IgD-negative memory B cell (primary cell): ENCODE data around the gene OR4X1. TPM values are rescaled to one million over a fixed set of nuclear protein-coding genes. Genes with fewer than 3 reads are reported as not detected.
"Not testable (repeated sequence)": the region's sequence is repeated elsewhere in the genome, so short reads cannot be mapped to it uniquely, and the experiment has no call there.

Experiments
- H3K27ac Mint-ChIP-seq, 3 donors: one replicate each; pipeline ENCODE4 v1.8.0; 2020 to 2022; ENCODE audit warnings: mild to moderate bottlenecking in 3 of 3, mixed read lengths in 3 of 3, moderate library complexity in 1 of 3
- H3K27me3 Mint-ChIP-seq: one replicate; pipeline ENCODE4 v1.8.0; 2021; ENCODE audit warnings: mixed read lengths
- H3K36me3 Mint-ChIP-seq: one replicate; pipeline ENCODE4 v1.8.0; 2020; ENCODE audit warnings: mild to moderate bottlenecking, mixed read lengths
- H3K4me1 Mint-ChIP-seq, 3 donors: one replicate each; pipeline ENCODE4 v1.8.0; 2020 to 2022; ENCODE audit warnings: mixed read lengths in 3 of 3, mild to moderate bottlenecking in 1 of 3
- H3K4me3 Mint-ChIP-seq, 4 donors: one replicate each; pipeline ENCODE4 v1.8.0; 2020 to 2022; ENCODE audit warnings: mild to moderate bottlenecking in 4 of 4, mixed read lengths in 4 of 4, moderate library complexity in 3 of 4
- H3K9me3 Mint-ChIP-seq, 3 donors: one replicate each; pipeline ENCODE4 v1.8.0; 2020 to 2021; ENCODE audit warnings: mixed read lengths in 3 of 3, mild to moderate bottlenecking in 1 of 3
- polyA plus RNA-seq: library from polyadenylated mRNA; unstranded; fragments of 300-500 nt; fragmentation: Illumina TruSeq; gene quantifications from one replicate; pipeline ENCODE4 v1.2.3, GENCODE V29; 2021

OR4X1 gene, protein sequence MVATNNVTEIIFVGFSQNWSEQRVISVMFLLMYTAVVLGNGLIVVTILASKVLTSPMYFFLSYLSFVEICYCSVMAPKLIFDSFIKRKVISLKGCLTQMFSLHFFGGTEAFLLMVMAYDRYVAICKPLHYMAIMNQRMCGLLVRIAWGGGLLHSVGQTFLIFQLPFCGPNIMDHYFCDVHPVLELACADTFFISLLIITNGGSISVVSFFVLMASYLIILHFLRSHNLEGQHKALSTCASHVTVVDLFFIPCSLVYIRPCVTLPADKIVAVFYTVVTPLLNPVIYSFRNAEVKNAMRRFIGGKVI
- not detected for polyA plus RNA-seq

- Mint-ChIP-seq H3K27me3 (no peaks in the 10 kb centered on the region), H3K4me1 (no peaks in the 10 kb centered on the region), H3K4me3 (no peak within 1 kb of the TSS), H3K36me3 (no peaks in the 10 kb centered on the region), H3K9me3 (peaks cover 0 to 1% (median 0%) of the 10 kb centered on the region in 3 donors), H3K27ac (no peak within 1 kb of the TSS)
Observed at GRCh38 chr11:48263423-48263911, at the start of gene OR4X1. Gene OR4X1, plus strand, starts transcription at chr11:48263861. Its CDS starts 0 bp downstream, at chr11:48263861.

DNA sequence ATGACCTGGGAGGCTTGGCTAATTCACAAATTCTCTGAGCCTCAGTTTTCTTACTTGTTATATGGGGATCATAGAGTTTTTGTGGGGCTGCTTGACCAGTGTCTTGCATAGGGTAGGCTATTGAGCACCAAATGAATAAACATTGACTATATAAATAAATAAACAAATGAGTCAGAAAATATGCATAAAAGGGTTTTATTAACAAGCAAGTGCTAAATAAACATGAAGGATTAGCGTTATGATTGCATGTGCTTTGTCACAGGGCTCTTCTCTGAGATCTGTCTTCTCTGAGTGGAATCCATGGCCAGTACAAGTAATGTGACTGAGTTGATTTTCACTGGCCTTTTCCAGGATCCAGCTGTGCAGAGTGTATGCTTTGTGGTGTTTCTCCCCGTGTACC lies 47.2 kb upstream of the OR4X1 start, which contains the start of gene OR4B1:
Gene OR4B1, plus strand, starts transcription at position 301 of the 400 bp plus-strand sequence. Its CDS starts 0 bp downstream, at position 301.
- H3K27ac Mint-ChIP-seq = no peak within 1 kb of the TSS
- no peaks in the 10 kb centered on the region for H3K4me1 Mint-ChIP-seq
- H3K36me3 Mint-ChIP-seq = peaks cover 2% of the 10 kb centered on the region
- no peaks in the 10 kb centered on the region for H3K9me3 Mint-ChIP-seq
- no peak within 1 kb of the TSS for H3K4me3 Mint-ChIP-seq
- H3K27me3 Mint-ChIP-seq = no peaks in the 10 kb centered on the region

- no peaks in the 10 kb centered on the region for H3K4me1 Mint-ChIP-seq
- H3K27me3 Mint-ChIP-seq = peaks cover 3% of the 10 kb centered on the region
- no peaks in the 10 kb centered on the region for H3K36me3 Mint-ChIP-seq
- no peak overlapping the region for H3K4me3 Mint-ChIP-seq
- peaks cover 2 to 20% (median 6%) of the 10 kb centered on the region in 3 donors for H3K9me3 Mint-ChIP-seq
- H3K27ac Mint-ChIP-seq = no peak overlapping the region
Observed at GRCh38 chr11:48228761-48229160, 34.9 kb upstream of the OR4X1 start.

GRCh38 chr11:48230057-48230456 lies 33.6 kb upstream of the OR4X1 start:
- H3K27ac Mint-ChIP-seq, H3K4me1 Mint-ChIP-seq, H3K4me3 Mint-ChIP-seq, H3K36me3 Mint-ChIP-seq, H3K27me3 Mint-ChIP-seq: not testable (repeated sequence)
- peaks cover 2 to 22% (median 7%) of the 10 kb centered on the region in 3 donors for H3K9me3 Mint-ChIP-seq

- Mint-ChIP-seq H3K27ac (no peak overlapping the region), H3K27me3 (peaks cover 13% of the 10 kb centered on the region)
Observed at GRCh38 chr11:48237727-48238126, 25.9 kb upstream of the OR4X1 start.

DNA sequence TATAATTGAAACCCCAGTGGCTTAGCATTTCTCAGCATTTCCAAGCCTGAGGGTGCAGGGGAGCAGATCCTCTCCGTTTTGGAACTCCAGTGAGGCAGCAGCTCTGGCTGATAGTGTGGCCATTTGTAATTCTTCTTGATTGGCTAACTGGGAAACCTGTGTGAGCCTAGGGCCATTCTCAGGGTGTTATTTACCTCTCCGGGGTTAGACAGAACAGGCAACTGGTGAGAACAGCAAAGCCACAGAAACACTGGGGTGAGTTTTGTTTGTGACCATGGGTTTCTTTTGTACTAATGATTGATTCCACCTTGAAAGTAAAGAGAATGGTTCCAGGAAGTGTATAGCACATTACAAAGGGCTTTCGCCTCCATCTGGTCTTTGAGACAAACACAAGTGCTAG lies 21.2 kb upstream of the OR4X1 start:
- H3K36me3 Mint-ChIP-seq = no peaks in the 10 kb centered on the region
- peaks cover 0 to 5% (median 5%) of the 10 kb centered on the region in 3 donors for H3K9me3 Mint-ChIP-seq
- no peak overlapping the region for H3K4me3 Mint-ChIP-seq
- peaks cover 2% of the 10 kb centered on the region for H3K27me3 Mint-ChIP-seq
- no peaks in the 10 kb centered on the region for H3K4me1 Mint-ChIP-seq
- H3K27ac Mint-ChIP-seq = no peak overlapping the region

More at GRCh38 chr11:48237727-48238126, 25.9 kb upstream of the OR4X1 start:
- no peaks in the 10 kb centered on the region for H3K36me3 Mint-ChIP-seq
- H3K9me3 Mint-ChIP-seq = peaks cover 4 to 10% (median 10%) of the 10 kb centered on the region in 3 donors
- no peak overlapping the region for H3K4me3 Mint-ChIP-seq
- H3K4me1 Mint-ChIP-seq = no peaks in the 10 kb centered on the region

DNA sequence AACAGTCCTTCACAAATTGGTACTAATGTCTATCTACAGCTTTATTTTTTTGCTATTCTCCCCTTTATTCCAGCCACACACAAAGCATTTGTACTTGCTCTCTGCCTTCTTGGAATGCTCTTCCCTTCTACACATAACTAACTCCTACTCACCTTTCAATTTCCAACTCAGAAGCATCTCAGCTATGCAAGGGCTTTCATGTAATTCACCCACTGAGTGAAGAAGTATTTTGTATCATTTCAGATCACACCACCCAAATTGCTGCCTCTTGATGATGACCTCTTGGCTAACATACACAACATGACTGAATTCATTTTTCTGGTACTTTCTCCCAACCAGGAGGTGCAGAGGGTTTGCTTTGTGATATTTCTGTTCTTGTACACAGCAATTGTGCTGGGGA lies 18.9 kb upstream of the OR4X1 start, which contains the start of gene OR4X2:
Gene OR4X2, plus strand, starts transcription at position 301 of the 400 bp plus-strand sequence. Its CDS starts 0 bp downstream, at position 301.
- Mint-ChIP-seq H3K9me3 (peaks cover 0 to 11% (median 5%) of the 10 kb centered on the region in 3 donors), H3K36me3 (no peaks in the 10 kb centered on the region), H3K4me1 (no peaks in the 10 kb centered on the region), H3K4me3 (no peak within 1 kb of the TSS), H3K27me3 (peaks cover 2% of the 10 kb centered on the region), H3K27ac (no peak within 1 kb of the TSS)

DNA sequence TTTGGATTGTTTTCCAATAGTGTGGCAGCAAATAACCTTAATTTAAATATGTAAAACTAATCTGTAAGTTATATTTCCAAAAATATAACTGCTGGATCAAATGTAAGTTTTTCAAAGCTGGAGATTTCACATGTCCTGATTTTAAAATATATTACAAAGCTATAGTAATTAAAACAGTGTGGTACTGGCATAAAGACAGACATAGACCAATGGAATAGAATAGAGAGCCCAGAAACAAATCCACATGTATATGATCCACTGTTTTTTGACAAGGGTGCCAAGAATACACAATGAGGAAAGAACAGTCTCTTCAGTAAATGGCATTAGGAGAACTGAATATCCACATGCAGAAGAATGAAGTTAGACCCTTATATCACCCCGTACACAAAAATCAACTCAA lies 14.8 kb upstream of the OR4X1 start:
- H3K27me3 Mint-ChIP-seq = peaks cover 2% of the 10 kb centered on the region
- no peak overlapping the region for H3K27ac Mint-ChIP-seq
- H3K9me3 Mint-ChIP-seq = peaks cover 2 to 15% (median 3%) of the 10 kb centered on the region in 3 donors
- H3K4me3 Mint-ChIP-seq = no peak overlapping the region
- no peaks in the 10 kb centered on the region for H3K36me3 Mint-ChIP-seq
- no peaks in the 10 kb centered on the region for H3K4me1 Mint-ChIP-seq

DNA sequence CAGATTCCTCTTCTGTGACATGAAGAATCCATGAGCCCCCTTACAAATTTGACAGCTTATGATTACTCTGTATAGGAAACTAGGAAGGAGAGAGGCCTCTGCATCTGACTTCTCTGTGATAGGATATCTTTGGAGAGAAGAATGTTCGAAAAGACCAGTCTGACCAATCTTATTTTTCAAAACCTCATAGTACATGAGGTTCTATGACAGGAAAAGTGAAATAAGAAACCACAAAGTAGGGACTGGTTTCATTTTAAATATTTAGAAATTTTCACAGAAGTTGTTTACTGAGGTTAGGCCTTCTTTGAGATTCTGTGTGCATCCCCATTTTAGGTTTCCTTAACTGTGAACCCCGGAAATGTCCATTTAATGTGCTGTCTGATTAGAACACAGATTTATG lies 2.1 kb upstream of the OR4X1 start:
- H3K4me3 Mint-ChIP-seq = no peak overlapping the region
- H3K9me3 Mint-ChIP-seq = peaks cover 0 to 1% (median 1%) of the 10 kb centered on the region in 3 donors
- H3K4me1 Mint-ChIP-seq = no peaks in the 10 kb centered on the region
- H3K27me3 Mint-ChIP-seq = peaks cover 4% of the 10 kb centered on the region
- H3K27ac Mint-ChIP-seq = no peak overlapping the region
- H3K36me3 Mint-ChIP-seq = no peaks in the 10 kb centered on the region

DNA sequence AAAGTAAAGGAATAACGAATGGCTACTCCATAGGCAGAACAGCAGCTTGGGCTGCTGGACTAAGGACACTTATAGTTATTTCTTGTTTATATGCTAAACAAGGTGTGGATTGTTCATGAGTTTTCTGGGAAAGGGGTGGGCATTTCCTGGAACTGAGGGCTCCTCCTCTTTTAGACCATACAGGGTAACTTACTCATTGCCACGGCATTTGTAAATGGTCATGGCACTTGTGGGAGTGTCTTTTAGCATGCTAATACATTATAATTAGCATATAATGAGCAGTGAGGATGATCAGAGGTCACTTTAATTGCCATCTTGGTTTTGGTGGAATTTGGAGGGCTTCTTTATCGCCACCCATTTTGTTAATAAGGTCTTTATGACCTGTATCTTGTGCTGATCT lies 7.0 kb downstream of the OR4X1 start:
- Mint-ChIP-seq H3K36me3 (no peaks in the 10 kb centered on the region), H3K4me3 (no peak overlapping the region), H3K27me3 (no peaks in the 10 kb centered on the region), H3K9me3 (peaks cover 0 to 2% (median 0%) of the 10 kb centered on the region in 3 donors), H3K4me1 (no peaks in the 10 kb centered on the region), H3K27ac (no peak overlapping the region)

DNA sequence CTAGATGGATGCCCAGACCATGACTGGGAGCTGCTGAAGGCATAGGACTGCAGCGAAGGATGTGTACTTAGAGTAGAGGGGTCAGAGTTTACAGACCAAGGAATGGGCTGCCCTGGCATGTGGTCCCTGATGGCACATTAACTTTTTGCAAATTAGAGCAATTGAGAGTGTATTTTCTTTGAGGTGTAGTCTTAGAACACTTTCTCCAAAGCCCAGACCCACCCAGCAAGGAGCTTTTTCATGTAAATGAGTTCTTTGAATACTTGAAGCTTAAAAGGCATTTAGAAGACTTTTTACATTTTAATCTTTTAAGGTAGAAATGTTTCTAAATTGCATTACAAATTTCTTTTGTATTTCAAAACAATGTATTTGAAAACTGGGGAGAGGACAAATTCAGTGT lies 8.9 kb downstream of the OR4X1 start:
- no peaks in the 10 kb centered on the region for H3K36me3 Mint-ChIP-seq
- H3K9me3 Mint-ChIP-seq = peaks cover 0 to 2% (median 0%) of the 10 kb centered on the region in 3 donors
- no peaks in the 10 kb centered on the region for H3K27me3 Mint-ChIP-seq
- no peak overlapping the region for H3K27ac Mint-ChIP-seq
- no peak overlapping the region for H3K4me3 Mint-ChIP-seq
- no peaks in the 10 kb centered on the region for H3K4me1 Mint-ChIP-seq

GRCh38 chr11:48305923-48306322 lies 42.3 kb downstream of the OR4X1 start, which contains the start of gene OR4S1:
Gene OR4S1, plus strand, starts transcription at chr11:48306223. Its CDS starts 0 bp downstream, at chr11:48306223.
- Mint-ChIP-seq H3K9me3 (peaks cover 0 to 2% (median 0%) of the 10 kb centered on the region in 3 donors), H3K27me3 (peaks cover 10% of the 10 kb centered on the region), H3K36me3 (no peaks in the 10 kb centered on the region), H3K4me3 (no peak within 1 kb of the TSS), H3K27ac (no peak within 1 kb of the TSS), H3K4me1 (no peaks in the 10 kb centered on the region)

DNA sequence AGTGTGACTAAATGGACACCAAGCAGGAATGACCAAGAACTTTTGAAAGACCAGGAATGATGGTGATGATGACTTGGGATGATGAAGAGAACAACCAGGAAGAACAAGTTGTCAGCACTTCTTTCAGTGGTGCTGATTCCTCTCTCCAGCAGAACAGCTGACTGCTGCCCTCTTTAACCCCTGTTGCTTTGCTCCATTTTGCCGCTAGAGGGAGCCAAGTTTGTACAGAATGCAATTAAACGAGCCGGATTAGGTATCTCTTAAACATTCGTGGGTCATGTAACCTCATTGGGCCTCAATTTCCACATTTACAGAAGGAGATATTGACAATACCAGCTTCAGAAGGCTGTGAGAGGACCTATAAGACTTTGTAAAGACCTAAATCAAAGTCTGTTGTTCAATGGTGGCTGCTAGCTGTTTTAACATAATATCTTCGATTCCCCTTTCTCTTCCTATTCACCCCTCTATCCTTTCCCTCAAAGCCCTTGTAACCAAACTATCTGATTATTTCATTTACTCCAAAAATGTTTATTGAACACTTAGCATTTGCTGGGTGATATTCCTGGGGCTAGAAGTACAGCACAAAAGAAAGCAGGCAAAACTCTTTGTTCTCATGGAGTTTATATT lies 44.2 kb downstream of the OR4X1 start:
- no peaks in the 10 kb centered on the region for H3K4me1 Mint-ChIP-seq
- no peak overlapping the region for H3K4me3 Mint-ChIP-seq
- H3K27ac Mint-ChIP-seq = no peak overlapping the region
- peaks cover 10% of the 10 kb centered on the region for H3K27me3 Mint-ChIP-seq
- H3K9me3 Mint-ChIP-seq = no peaks in the 10 kb centered on the region
- no peaks in the 10 kb centered on the region for H3K36me3 Mint-ChIP-seq

GRCh38 chr11:48313590-48313989 lies 49.9 kb downstream of the OR4X1 start:
- H3K4me1 Mint-ChIP-seq, H3K36me3 Mint-ChIP-seq, H3K27me3 Mint-ChIP-seq, H3K27ac Mint-ChIP-seq: not testable (repeated sequence)
- Mint-ChIP-seq H3K9me3 (peaks cover 2 to 16% (median 8%) of the 10 kb centered on the region in 3 donors), H3K4me3 (peak overlapping the region in 1 of 4 donors; percentile 3)
